GM12872 (cell line): ENCODE data around the gene STK4.

Experiments
- CTCF ChIP-seq: IDR thresholded peaks from 3 replicates; pipeline ENCODE4 v1.5.1; 2011; ENCODE audit warnings: low read depth, mild to moderate bottlenecking, low read length, moderate library complexity; ENCODE audit not compliant: insufficient read depth

STK4 gene

GRCh38 chr20:45090481-45090880 lies 124.2 kb downstream of the STK4 start:
- no peak for TF ChIP-seq CTCF

GRCh38 chr20:45091366-45091765 lies 125.1 kb downstream of the STK4 start:
- no peak for TF ChIP-seq CTCF

GRCh38 chr20:45092898-45093297 lies 126.6 kb downstream of the STK4 start:
- no peak for TF ChIP-seq CTCF

GRCh38 chr20:45094201-45094600 lies 127.9 kb downstream of the STK4 start:
- no peak for TF ChIP-seq CTCF

GRCh38 chr20:45094864-45095574 lies 128.7 kb downstream of the STK4 start:
- TF ChIP-seq CTCF: no peak

GRCh38 chr20:45095805-45096238 lies 129.5 kb downstream of the STK4 start:
- TF ChIP-seq CTCF: peak; percentile 82

GRCh38 chr20:45096781-45097180 lies 130.5 kb downstream of the STK4 start:
- no peak for TF ChIP-seq CTCF
